ENCODE measurements around the gene IKBKG.
"Not testable (repeated sequence)": the region's sequence is repeated elsewhere in the genome, so short reads cannot be mapped to it uniquely, and the experiment has no call there.

GRCh38 chrX:154558896-154559295 lies 11.5 kb downstream of the IKBKG start:
- not testable (repeated sequence) for TF ChIP-seq CTCF (optimal IDR thresholded peaks at IDR 0.05 in 1 of 3, IDR thresholded peaks at IDR 0.05 in 1 of 3, conservative IDR thresholded peaks at IDR 0.05 in 1 of 3; ENCODE audit: extremely low read depth in 1 of 3, insufficient read depth in 2 of 3, low read length in 3 of 3); EZH2 (IDR thresholded peaks at IDR 0.05; ENCODE audit: low read length)
